ENCODE measurements around the gene BSN.

BSN gene

GRCh38 chr3:49717959-49718857 is 163.9 kb downstream of the BSN start:
- no peak for DNase-seq

DNA sequence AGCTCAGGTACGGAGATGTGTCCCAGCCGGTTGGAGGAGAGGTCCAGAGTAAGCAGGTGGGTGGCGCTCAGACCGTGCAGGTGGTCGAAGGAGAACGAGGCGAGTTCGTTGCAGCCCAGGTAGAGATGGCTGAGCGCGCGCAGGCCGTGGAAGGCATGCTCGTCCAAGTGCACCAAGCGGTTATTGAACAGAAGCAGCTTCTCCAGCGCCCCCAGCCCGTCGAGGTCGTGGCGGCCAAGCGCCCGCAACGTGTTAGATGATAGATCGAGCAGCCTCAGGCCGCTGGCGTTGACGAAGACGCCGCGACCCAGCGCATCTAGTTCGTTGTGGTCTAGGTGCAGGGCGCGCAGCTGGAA is 164.6 kb downstream of the BSN start:
- DNase-seq, result no peak

GRCh38 chr3:49719214-49719884 is 165.1 kb downstream of the BSN start, which contains the start of gene AMIGO3:
Gene AMIGO3 (minus strand): TSS chr3:49719684. CDS start chr3:49719465, 219 bp downstream.
- DNase-seq, result peak; percentile 92
